Transverse colon (tissue), 4 donors: ENCODE results near the gene PROSER3. TPM values are rescaled to one million over a fixed set of nuclear protein-coding genes. Genes with fewer than 3 reads are reported as not detected.

ENCODE experiments used
- DNase-seq: peaks from one replicate; pipeline ENCODE4 v3.0.0-alpha.2; 2019
- H3K27ac ChIP-seq, 4 donors: fragments of 200-600 bp; sonication (generic); 2 replicates each; pipeline ENCODE4 v1.5.1; 2016 to 2018; ENCODE audit warnings: inconsistent platforms in 4 of 4
- H3K27me3 ChIP-seq: fragments of 200-600 bp; sonication (generic); 2 replicates; pipeline ENCODE4 v1.5.1; 2017; ENCODE audit warnings: inconsistent platforms
- H3K36me3 ChIP-seq, 4 donors: fragments of 200-600 bp; sonication (generic); 2 replicates each; pipeline ENCODE4 v1.5.1; 2017 to 2019; ENCODE audit warnings: inconsistent platforms in 4 of 4
- H3K4me1 ChIP-seq, 4 donors: fragments of 200-600 bp; sonication (generic); 2 replicates each; pipeline ENCODE4 v1.5.1; 2017 to 2020; ENCODE audit warnings: inconsistent platforms in 4 of 4
- H3K4me3 ChIP-seq, 4 donors: fragments of 200-600 bp; sonication (generic); 1 replicate in 1 of 4; 2 replicates in 3 of 4; pipeline versions ENCODE4 v1.5.1 to v1.6.1; 2017 to 2019; ENCODE audit warnings: inconsistent platforms in 4 of 4
- H3K9me3 ChIP-seq, 2 donors: fragments of 200-600 bp; sonication (generic); 2 replicates each; pipeline ENCODE4 v1.5.1; 2017 to 2019; ENCODE audit warnings: inconsistent platforms in 2 of 2
- EP300 ChIP-seq: sonication (generic); formaldehyde crosslinking; IDR thresholded peaks from one replicate; pipeline ENCODE4 v1.6.1; 2017; ENCODE audit warnings: antibody characterized with exemption, low read depth
- POLR2A ChIP-seq: fragments of 450-650 bp; IDR thresholded peaks from one replicate; pipeline ENCODE4 v1.6.1; 2016; ENCODE audit warnings: antibody characterized with exemption, mild to moderate bottlenecking, moderate library complexity
- POLR2AphosphoS5 ChIP-seq, 3 donors: sonication (generic); formaldehyde crosslinking; IDR thresholded peaks; one replicate each; pipeline ENCODE4 v1.6.1; 2016; ENCODE audit warnings: antibody characterized with exemption in 3 of 3
- WGBS, 2 donors: methylation state at CpG; one replicate each; pipeline ENCODE4 v1.1.5; 2018; ENCODE audit warnings: low coverage in 1 of 2; 5-methylcytosine and 5-hydroxymethylcytosine counted together
- in situ Hi-C, 4 donors: fragments of 200-750 bp; cut with MboI; loops; one replicate each; pipeline versions ENCODE4 v1.15.0 to v1.15.1; 2017; ENCODE audit warnings: low sequenced_read_pairs in 3 of 4, low pct_ligation_motif_present in 1 of 4, low pct_unique_long_range_greater_than_20kb in 1 of 4
- intact Hi-C: fragments of 100-400 bp; cut with DNase I; formaldehyde crosslinking; loops from one replicate; pipeline ENCODE4 v1.15.1; 2023; ENCODE audit warnings: low total_unique reads
- total RNA-seq, 4 donors: library from RNA; depleted of rRNA; stranded (reverse); fragments of >200 nt; gene quantifications; one replicate each; pipeline ENCODE4 v1.1.0, GENCODE V29; 2016
- TF ChIP-seq, protein P1 (sequence below), 5 experiments: fragments of 200-600 bp in 3 of 5; fragments of 450-650 bp in 2 of 5; sonication (generic) in 3 of 5; IDR thresholded peaks; 1 replicate in 2 of 5; 2 replicates in 3 of 5; pipeline ENCODE4 v1.5.1; 2016 to 2017; ENCODE audit warnings: antibody characterized with exemption in 5 of 5, inconsistent platforms in 3 of 5, mild to moderate bottlenecking in 2 of 5, moderate library complexity in 1 of 5

PROSER3 gene
- total RNA-seq, 4 donors from 2014 or later = 9.2 to 42.8 (median 24.6) TPM

DNA sequence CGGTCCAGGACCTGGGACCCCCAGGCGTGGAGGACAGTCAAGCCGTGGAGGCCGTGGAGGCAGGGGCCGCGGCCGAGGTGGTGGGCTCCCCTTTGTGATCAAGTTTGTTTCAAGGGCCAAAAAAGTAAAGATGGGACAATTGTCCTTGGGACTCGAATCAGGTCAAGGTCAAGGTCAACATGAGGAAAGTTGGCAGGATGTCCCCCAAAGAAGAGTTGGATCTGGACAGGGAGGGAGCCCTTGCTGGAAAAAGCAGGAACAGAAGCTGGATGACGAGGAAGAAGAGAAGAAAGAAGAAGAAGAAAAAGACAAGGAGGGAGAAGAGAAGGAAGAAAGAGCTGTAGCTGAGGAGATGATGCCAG, 37.8 kb upstream of the PROSER3 start:
- H3K27ac ChIP-seq = no peak overlapping the region
- no peak for TF ChIP-seq POLR2A
- TF ChIP-seq, protein P1, sequence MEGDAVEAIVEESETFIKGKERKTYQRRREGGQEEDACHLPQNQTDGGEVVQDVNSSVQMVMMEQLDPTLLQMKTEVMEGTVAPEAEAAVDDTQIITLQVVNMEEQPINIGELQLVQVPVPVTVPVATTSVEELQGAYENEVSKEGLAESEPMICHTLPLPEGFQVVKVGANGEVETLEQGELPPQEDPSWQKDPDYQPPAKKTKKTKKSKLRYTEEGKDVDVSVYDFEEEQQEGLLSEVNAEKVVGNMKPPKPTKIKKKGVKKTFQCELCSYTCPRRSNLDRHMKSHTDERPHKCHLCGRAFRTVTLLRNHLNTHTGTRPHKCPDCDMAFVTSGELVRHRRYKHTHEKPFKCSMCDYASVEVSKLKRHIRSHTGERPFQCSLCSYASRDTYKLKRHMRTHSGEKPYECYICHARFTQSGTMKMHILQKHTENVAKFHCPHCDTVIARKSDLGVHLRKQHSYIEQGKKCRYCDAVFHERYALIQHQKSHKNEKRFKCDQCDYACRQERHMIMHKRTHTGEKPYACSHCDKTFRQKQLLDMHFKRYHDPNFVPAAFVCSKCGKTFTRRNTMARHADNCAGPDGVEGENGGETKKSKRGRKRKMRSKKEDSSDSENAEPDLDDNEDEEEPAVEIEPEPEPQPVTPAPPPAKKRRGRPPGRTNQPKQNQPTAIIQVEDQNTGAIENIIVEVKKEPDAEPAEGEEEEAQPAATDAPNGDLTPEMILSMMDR (IDR thresholded peaks at IDR 0.05) = no peak
- TF ChIP-seq EP300 = no peak
- TF ChIP-seq POLR2AphosphoS5 (IDR thresholded peaks at IDR 0.05) = no peak
- DNase-seq = no peak
- intact Hi-C loops = no loop called here
- in situ Hi-C loops = no loop called here
- H3K27me3 ChIP-seq = no peaks in the 10 kb centered on the region
- H3K9me3 ChIP-seq = no peaks in the 10 kb centered on the region
- H3K4me1 ChIP-seq = peaks cover 17 to 28% (median 23%) of the 10 kb centered on the region in 4 donors
- peaks cover 0 to 35% (median 15%) of the 10 kb centered on the region in 4 donors for H3K36me3 ChIP-seq
- 94 to 100% methylated on average over 1 to 9 of the region's 9 CpGs for WGBS, 2 donors
- no peak overlapping the region for H3K4me3 ChIP-seq

DNA sequence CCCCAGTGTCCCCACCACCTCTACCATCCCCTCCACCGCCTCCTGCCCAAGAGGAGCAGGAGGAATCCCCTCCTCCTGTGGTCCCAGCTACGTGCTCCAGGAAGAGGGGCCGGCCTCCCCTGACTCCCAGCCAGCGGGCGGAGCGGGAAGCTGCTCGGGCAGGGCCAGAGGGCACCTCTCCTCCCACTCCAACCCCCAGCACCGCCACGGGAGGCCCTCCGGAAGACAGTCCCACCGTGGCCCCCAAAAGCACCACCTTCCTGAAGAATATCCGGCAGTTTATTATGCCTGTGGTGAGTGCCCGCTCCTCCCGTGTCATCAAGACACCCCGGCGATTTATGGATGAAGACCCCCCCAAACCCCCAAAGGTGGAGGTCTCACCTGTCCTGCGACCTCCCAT, 37.3 kb upstream of the PROSER3 start:
- no peak overlapping the region for H3K4me3 ChIP-seq
- TF ChIP-seq EP300 = no peak
- DNase-seq = no peak
- H3K4me1 ChIP-seq = peaks cover 12 to 23% (median 18%) of the 10 kb centered on the region in 4 donors
- H3K27ac ChIP-seq = no peak overlapping the region
- peaks cover 0 to 40% (median 18%) of the 10 kb centered on the region in 4 donors for H3K36me3 ChIP-seq
- no peaks in the 10 kb centered on the region for H3K27me3 ChIP-seq
- WGBS, 2 donors = 94% methylated on average over 16 of the region's 17 CpGs; no CpG with 5 or more reads in 1 of the 2 donors
- intact Hi-C loops = no loop called here
- H3K9me3 ChIP-seq = no peaks in the 10 kb centered on the region
- in situ Hi-C loops = no loop called here

DNA sequence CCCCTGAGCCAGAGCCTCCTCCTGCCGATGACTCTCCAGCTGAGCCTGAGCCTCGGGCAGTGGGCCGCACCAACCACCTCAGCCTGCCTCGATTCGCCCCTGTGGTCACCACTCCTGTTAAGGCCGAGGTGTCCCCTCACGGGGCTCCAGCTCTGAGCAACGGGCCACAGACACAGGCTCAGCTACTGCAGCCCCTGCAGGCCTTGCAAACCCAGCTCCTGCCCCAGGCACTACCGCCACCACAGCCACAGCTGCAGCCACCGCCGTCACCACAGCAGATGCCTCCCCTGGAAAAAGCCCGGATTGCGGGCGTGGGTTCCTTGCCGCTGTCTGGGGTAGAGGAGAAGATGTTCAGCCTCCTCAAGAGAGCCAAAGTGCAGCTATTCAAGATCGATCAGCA, 36.6 kb upstream of the PROSER3 start:
- in situ Hi-C loops = no loop called here
- peaks cover 0 to 48% (median 21%) of the 10 kb centered on the region in 4 donors for H3K36me3 ChIP-seq
- 92 to 97% methylated on average over 2 to 13 of the region's 16 CpGs for WGBS, 2 donors

DNA sequence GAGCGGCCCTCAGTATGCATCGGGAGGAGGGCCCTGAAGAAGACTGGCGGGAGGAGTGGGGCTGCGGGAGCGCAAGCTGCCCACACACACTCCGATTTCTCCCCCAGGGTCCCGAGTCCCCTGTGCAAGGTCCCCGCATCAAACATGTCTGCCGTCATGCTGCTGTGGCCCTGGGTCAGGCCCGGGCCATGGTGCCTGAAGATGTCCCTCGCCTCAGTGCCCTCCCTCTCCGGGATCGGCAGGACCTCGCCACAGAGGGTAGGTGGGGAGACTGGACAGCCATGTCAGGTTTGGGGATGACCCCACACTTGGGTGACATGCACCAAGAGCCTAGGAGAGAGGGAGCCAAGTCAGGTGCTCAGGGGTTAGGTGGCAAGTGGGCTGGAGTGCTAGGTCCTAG, 35.5 kb upstream of the PROSER3 start:
- DNase-seq = no peak
- TF ChIP-seq, protein P1 (IDR thresholded peaks at IDR 0.05) = no peak
- no peak for TF ChIP-seq POLR2AphosphoS5 (IDR thresholded peaks at IDR 0.05)
- no peak for TF ChIP-seq POLR2A
- no peak for TF ChIP-seq EP300
- Histone ChIP-seq H3K36me3 (peaks cover 0 to 56% (median 26%) of the 10 kb centered on the region in 4 donors), H3K27me3 (no peaks in the 10 kb centered on the region), H3K27ac (no peak overlapping the region), H3K4me3 (no peak overlapping the region), H3K9me3 (no peaks in the 10 kb centered on the region), H3K4me1 (peaks cover 7 to 15% (median 12%) of the 10 kb centered on the region in 4 donors)
- in situ Hi-C loops = no loop called here
- 95% methylated on average over 12 of the region's 14 CpGs; no CpG with 5 or more reads in 1 of the 2 donors for WGBS, 2 donors
- intact Hi-C loops = no loop called here

More for the DNA sequence above, 36.6 kb upstream of the PROSER3 start:
- no peak for DNase-seq
- intact Hi-C loops = no loop called here
- Histone ChIP-seq H3K4me1 (peaks cover 7 to 16% (median 12%) of the 10 kb centered on the region in 4 donors), H3K9me3 (no peaks in the 10 kb centered on the region), H3K27me3 (no peaks in the 10 kb centered on the region), H3K27ac (no peak overlapping the region), H3K4me3 (no peak overlapping the region)
- TF ChIP-seq, protein P1 (IDR thresholded peaks at IDR 0.05) = no peak

DNA sequence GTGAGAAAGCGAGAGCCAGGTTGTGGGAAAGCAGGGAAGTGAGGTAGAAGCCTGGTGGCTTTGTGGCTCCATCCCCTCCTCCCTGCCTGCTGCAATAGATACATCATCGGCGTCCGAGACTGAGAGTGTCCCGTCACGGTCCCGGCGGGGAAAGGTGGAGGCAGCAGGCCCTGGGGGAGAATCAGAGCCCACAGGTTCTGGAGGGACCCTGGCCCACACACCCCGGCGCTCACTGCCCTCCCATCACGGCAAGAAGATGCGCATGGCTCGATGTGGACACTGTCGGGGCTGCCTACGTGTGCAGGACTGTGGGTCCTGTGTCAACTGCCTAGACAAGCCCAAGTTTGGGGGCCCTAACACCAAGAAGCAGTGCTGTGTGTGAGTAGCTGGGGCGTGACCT, 35.1 kb upstream of the PROSER3 start:
- H3K27me3 ChIP-seq = no peaks in the 10 kb centered on the region
- TF ChIP-seq POLR2AphosphoS5 (IDR thresholded peaks at IDR 0.05) (no peak), EP300 (no peak), POLR2A (no peak)
- TF ChIP-seq, protein P1 (IDR thresholded peaks at IDR 0.05) = no peak
- no peak overlapping the region for H3K4me3 ChIP-seq
- H3K36me3 ChIP-seq = peaks cover 0 to 60% (median 30%) of the 10 kb centered on the region in 4 donors
- DNase-seq = no peak
- no peak overlapping the region for H3K27ac ChIP-seq
- in situ Hi-C loops (no loop called here), intact Hi-C loops (no loop called here)
- no peaks in the 10 kb centered on the region for H3K9me3 ChIP-seq
- H3K4me1 ChIP-seq = peaks cover 7 to 15% (median 12%) of the 10 kb centered on the region in 4 donors
- WGBS, 2 donors = 92% methylated on average over 15 of the region's 16 CpGs; no CpG with 5 or more reads in 1 of the 2 donors
